DND-41 (cell line): ENCODE data around the gene CPLANE2.

Experiments
- ATAC-seq: fragments of 200-7000 bp; cut with Tn5 transposase; 3 replicates; pipeline ENCODE4 v1.9.1; 2021; ENCODE audit warnings: low read depth; ENCODE audit not compliant: insufficient read depth
- DNase-seq: peaks from one replicate; pipeline ENCODE4 v3.0.0-alpha.2; 2020
- H2AFZ ChIP-seq: 2 replicates; pipeline ENCODE4 v1.6.0; 2012; ENCODE audit warnings: low read depth, low read length
- H3K27ac ChIP-seq: 2 replicates; pipeline ENCODE4 v1.5.1; 2012; ENCODE audit warnings: low read length, inconsistent platforms
- H3K27me3 ChIP-seq: fragments of 200-600 bp; sonication (generic); 2 replicates; pipeline ENCODE4 v1.6.0; 2012; ENCODE audit warnings: low read length, mild to moderate bottlenecking, inconsistent platforms; ENCODE audit not compliant: insufficient read depth, poor library complexity
- H3K36me3 ChIP-seq: 2 replicates; pipeline ENCODE4 v1.5.1; 2012; ENCODE audit warnings: low read length, inconsistent platforms; ENCODE audit not compliant: insufficient read depth
- H3K4me1 ChIP-seq: 2 replicates; pipeline ENCODE4 v1.5.1; 2012; ENCODE audit warnings: mild to moderate bottlenecking, low read length; ENCODE audit not compliant: insufficient read depth
- H3K4me2 ChIP-seq: 2 replicates; pipeline ENCODE4 v1.6.0; 2012; ENCODE audit warnings: mild to moderate bottlenecking, moderate library complexity, low read length, inconsistent platforms; ENCODE audit not compliant: insufficient read depth
- H3K4me3 ChIP-seq, 2 experiments: fragments of 200-600 bp in 1 of 2; shearing (Covaris generic) in 1 of 2; 2 replicates each; pipeline ENCODE4 v1.5.1; 2012 to 2016; ENCODE audit warnings: inconsistent platforms in 2 of 2, low read length in 2 of 2, mild to moderate bottlenecking in 2 of 2, low read depth in 1 of 2, moderate library complexity in 1 of 2
- H3K79me2 ChIP-seq: 2 replicates; pipeline ENCODE4 v1.6.0; 2012; ENCODE audit warnings: low read length, inconsistent platforms; ENCODE audit not compliant: insufficient read depth
- H3K9ac ChIP-seq: 2 replicates; pipeline ENCODE4 v1.6.0; 2012; ENCODE audit warnings: low read depth, mild to moderate bottlenecking, inconsistent platforms, low read length, moderate library complexity
- H3K9me3 ChIP-seq: 2 replicates; pipeline ENCODE4 v1.5.1; 2012; ENCODE audit warnings: low read length, moderate library complexity, mild to moderate bottlenecking, inconsistent platforms; ENCODE audit not compliant: insufficient read depth, severe bottlenecking
- H4K20me1 ChIP-seq: 2 replicates; pipeline ENCODE4 v1.6.0; 2012; ENCODE audit warnings: low read length; ENCODE audit not compliant: insufficient read depth
- EZH2 ChIP-seq: IDR thresholded peaks from 3 replicates; pipeline ENCODE4 v1.6.1; 2012; ENCODE audit warnings: borderline replicate concordance, low read depth, mild to moderate bottlenecking, moderate library complexity, low read length, inconsistent platforms; ENCODE audit not compliant: severe bottlenecking
- TF ChIP-seq, protein P1 (sequence below): IDR thresholded peaks from 2 replicates; pipeline ENCODE4 v1.5.1; 2012; ENCODE audit warnings: borderline replicate concordance, low read length, moderate library complexity, mild to moderate bottlenecking; ENCODE audit not compliant: poor library complexity, severe bottlenecking; ENCODE audit errors: extremely low read depth

Gene CPLANE2

GRCh38 chr1:16267690-16268180, 30.8 kb upstream of the CPLANE2 start:
- Histone ChIP-seq H3K36me3 (peaks cover 7% of the 10 kb centered on the region; the same call in 1 of the 2 replicates), H3K4me1 (no peaks in the 10 kb centered on the region), H3K9me3 (no peaks in the 10 kb centered on the region)

GRCh38 chr1:16266411-16267118, 29.6 kb upstream of the CPLANE2 start:
- no peaks in the 10 kb centered on the region for H3K9me3 ChIP-seq
- peaks cover 25% of the 10 kb centered on the region for H3K79me2 ChIP-seq
- H3K9ac ChIP-seq, result no peak overlapping the region
- no peaks in the 10 kb centered on the region for H3K4me1 ChIP-seq
- no peaks in the 10 kb centered on the region for H3K27me3 ChIP-seq
- no peak overlapping the region for H3K4me3 ChIP-seq
- no peak for ATAC-seq
- DNase-seq, result no peak
- H4K20me1 ChIP-seq, result peaks cover 11% of the 10 kb centered on the region; the same call in 1 of the 2 replicates
- no peak overlapping the region for H2AFZ ChIP-seq
- H3K36me3 ChIP-seq, result peaks cover 7% of the 10 kb centered on the region
- H3K27ac ChIP-seq, result no peak overlapping the region
- no peak overlapping the region for H3K4me2 ChIP-seq
- TF ChIP-seq, protein P1, sequence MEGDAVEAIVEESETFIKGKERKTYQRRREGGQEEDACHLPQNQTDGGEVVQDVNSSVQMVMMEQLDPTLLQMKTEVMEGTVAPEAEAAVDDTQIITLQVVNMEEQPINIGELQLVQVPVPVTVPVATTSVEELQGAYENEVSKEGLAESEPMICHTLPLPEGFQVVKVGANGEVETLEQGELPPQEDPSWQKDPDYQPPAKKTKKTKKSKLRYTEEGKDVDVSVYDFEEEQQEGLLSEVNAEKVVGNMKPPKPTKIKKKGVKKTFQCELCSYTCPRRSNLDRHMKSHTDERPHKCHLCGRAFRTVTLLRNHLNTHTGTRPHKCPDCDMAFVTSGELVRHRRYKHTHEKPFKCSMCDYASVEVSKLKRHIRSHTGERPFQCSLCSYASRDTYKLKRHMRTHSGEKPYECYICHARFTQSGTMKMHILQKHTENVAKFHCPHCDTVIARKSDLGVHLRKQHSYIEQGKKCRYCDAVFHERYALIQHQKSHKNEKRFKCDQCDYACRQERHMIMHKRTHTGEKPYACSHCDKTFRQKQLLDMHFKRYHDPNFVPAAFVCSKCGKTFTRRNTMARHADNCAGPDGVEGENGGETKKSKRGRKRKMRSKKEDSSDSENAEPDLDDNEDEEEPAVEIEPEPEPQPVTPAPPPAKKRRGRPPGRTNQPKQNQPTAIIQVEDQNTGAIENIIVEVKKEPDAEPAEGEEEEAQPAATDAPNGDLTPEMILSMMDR, result no peak

More at GRCh38 chr1:16267690-16268180, 30.8 kb upstream of the CPLANE2 start:
- Histone ChIP-seq H4K20me1 (peaks cover 13% of the 10 kb centered on the region; the same call in 1 of the 2 replicates), H2AFZ (no peak overlapping the region), H3K4me2 (no peak overlapping the region), H3K27me3 (no peaks in the 10 kb centered on the region), H3K4me3 (no peak overlapping the region), H3K27ac (no peak overlapping the region), H3K9ac (no peak overlapping the region), H3K79me2 (peaks cover 24% of the 10 kb centered on the region)
- no peak for ATAC-seq
- DNase-seq, result no peak
- TF ChIP-seq EZH2, result no peak
- TF ChIP-seq, protein P1, result no peak

DNA sequence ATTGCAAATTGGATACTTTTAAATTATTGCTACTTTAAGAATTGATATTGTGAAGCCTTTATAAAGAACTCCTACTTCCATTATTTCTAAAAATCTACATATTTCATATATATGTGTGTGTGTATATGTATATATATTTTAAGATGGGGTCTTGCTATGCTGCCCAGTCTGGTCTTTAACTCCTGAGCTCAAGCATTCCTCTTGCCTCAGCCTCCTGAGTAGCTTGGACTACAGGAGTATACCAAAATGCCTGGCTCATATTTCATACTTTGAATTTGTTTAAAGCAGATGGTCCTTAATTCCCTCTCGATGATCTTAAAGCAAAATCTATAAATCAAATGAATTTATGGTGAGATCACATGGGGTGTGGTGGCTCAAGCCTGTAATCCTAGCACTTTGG, 25.1 kb upstream of the CPLANE2 start:
- Histone ChIP-seq H3K27me3 (no peaks in the 10 kb centered on the region), H3K4me2 (no peak overlapping the region), H3K9me3 (no peaks in the 10 kb centered on the region), H3K9ac (no peak overlapping the region), H3K4me3 (no peak overlapping the region), H3K79me2 (peaks cover 19% of the 10 kb centered on the region), H3K27ac (no peak overlapping the region), H2AFZ (no peak overlapping the region), H3K4me1 (no peaks in the 10 kb centered on the region), H4K20me1 (peaks cover 12% of the 10 kb centered on the region; the same call in 1 of the 2 replicates), H3K36me3 (peaks cover 12% of the 10 kb centered on the region)
- TF ChIP-seq, protein P1, result no peak
- no peak for TF ChIP-seq EZH2
- DNase-seq (no peak), ATAC-seq (no peak)
